ENCODE measurements around the gene CHST3. TPM values are rescaled to one million over a fixed set of nuclear protein-coding genes. Genes with fewer than 3 reads are reported as not detected.

The CHST3 gene
- total RNA-seq, 1 experiment from 2014 or later: 44.6 TPM

- DNase-seq (ENCODE audit: low read depth, low spot score): no peak
- POLR2A ChIA-PET: no interaction called here
Observed at GRCh38 chr10:71979692-71980062, 15.5 kb downstream of the CHST3 start.

GRCh38 chr10:71980181-71981014 lies 16.2 kb downstream of the CHST3 start:
- Histone ChIP-seq H3K27ac (ENCODE audit: low read length) (peak overlapping the region; percentile 58; the same call in 1 of the 2 replicates), H3K36me3 (ENCODE audit: control insufficient read depth, insufficient read depth, low read length) (no peaks in the 10 kb centered on the region), H3K4me1 (ENCODE audit: control insufficient read depth, insufficient read depth, low read length) (peaks cover 72% of the 10 kb centered on the region), H3K4me3 (ENCODE audit: low read depth in 2 of 2, low read length in 2 of 2) (no peak overlapping the region), H3K27me3 (ENCODE audit: control insufficient read depth, insufficient read depth, low read length) (no peaks in the 10 kb centered on the region), H3K9me3 (ENCODE audit: control insufficient read depth, insufficient read depth, low read depth, low read length) (no peaks in the 10 kb centered on the region)
- no TSS peak for BruUV-seq (replicated peaks)
- no peak for DNase-seq (ENCODE audit: low read depth, low spot score)
- no peak for ATAC-seq
- intact Hi-C loops (cut with micrococcal nuclease; ENCODE audit: unreplicated experiment) (no loop called here), in situ Hi-C loops (cut with HindIII; ENCODE audit: low pct_unique_long_range_greater_than_20kb, low sequenced_read_pairs) (no loop called here)
- ChIA-PET CTCF (interaction anchor here (0.6 kb wide), 1 partner anchor 9 kb away, joined by 3 read pairs; no protein-coding TSS in a partner anchor), POLR2A (no interaction called here)
- no peak for TF ChIP-seq CTCF (IDR thresholded peaks at IDR 0.05)
- TF ChIP-seq, protein P1, sequence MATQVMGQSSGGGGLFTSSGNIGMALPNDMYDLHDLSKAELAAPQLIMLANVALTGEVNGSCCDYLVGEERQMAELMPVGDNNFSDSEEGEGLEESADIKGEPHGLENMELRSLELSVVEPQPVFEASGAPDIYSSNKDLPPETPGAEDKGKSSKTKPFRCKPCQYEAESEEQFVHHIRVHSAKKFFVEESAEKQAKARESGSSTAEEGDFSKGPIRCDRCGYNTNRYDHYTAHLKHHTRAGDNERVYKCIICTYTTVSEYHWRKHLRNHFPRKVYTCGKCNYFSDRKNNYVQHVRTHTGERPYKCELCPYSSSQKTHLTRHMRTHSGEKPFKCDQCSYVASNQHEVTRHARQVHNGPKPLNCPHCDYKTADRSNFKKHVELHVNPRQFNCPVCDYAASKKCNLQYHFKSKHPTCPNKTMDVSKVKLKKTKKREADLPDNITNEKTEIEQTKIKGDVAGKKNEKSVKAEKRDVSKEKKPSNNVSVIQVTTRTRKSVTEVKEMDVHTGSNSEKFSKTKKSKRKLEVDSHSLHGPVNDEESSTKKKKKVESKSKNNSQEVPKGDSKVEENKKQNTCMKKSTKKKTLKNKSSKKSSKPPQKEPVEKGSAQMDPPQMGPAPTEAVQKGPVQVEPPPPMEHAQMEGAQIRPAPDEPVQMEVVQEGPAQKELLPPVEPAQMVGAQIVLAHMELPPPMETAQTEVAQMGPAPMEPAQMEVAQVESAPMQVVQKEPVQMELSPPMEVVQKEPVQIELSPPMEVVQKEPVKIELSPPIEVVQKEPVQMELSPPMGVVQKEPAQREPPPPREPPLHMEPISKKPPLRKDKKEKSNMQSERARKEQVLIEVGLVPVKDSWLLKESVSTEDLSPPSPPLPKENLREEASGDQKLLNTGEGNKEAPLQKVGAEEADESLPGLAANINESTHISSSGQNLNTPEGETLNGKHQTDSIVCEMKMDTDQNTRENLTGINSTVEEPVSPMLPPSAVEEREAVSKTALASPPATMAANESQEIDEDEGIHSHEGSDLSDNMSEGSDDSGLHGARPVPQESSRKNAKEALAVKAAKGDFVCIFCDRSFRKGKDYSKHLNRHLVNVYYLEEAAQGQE (IDR thresholded peaks at IDR 0.05; ENCODE audit: insufficient read depth in 1 of 2, low read depth in 2 of 2, low read length in 1 of 2): no peak
- no peak for TF ChIP-seq POLR2AphosphoS5 (IDR thresholded peaks at IDR 0.05; ENCODE audit: low read depth, low read length)
- no peak for TF ChIP-seq SIN3A (IDR thresholded peaks at IDR 0.05; ENCODE audit: borderline replicate concordance, insufficient read depth, low read depth, low read length)
- TF ChIP-seq TCF7L2 (IDR thresholded peaks at IDR 0.05; ENCODE audit: low read depth, low read length): no peak

More at GRCh38 chr10:71979692-71980062, 15.5 kb downstream of the CHST3 start:
- Histone ChIP-seq H3K9me3 (ENCODE audit: control insufficient read depth, insufficient read depth, low read depth, low read length) (no peaks in the 10 kb centered on the region), H3K27ac (ENCODE audit: low read length) (peak overlapping the region; percentile 1; the same call in 1 of the 2 replicates), H3K27me3 (ENCODE audit: control insufficient read depth, insufficient read depth, low read length) (no peaks in the 10 kb centered on the region), H3K4me1 (ENCODE audit: control insufficient read depth, insufficient read depth, low read length) (peaks cover 72% of the 10 kb centered on the region), H3K4me3 (ENCODE audit: low read depth in 2 of 2, low read length in 2 of 2) (no peak overlapping the region), H3K36me3 (ENCODE audit: control insufficient read depth, insufficient read depth, low read length) (no peaks in the 10 kb centered on the region)
- CTCF ChIA-PET: no interaction called here
- in situ Hi-C loops (cut with HindIII; ENCODE audit: low pct_unique_long_range_greater_than_20kb, low sequenced_read_pairs) (no loop called here), intact Hi-C loops (cut with micrococcal nuclease; ENCODE audit: unreplicated experiment) (loop anchor here (5.0 kb wide), 1 partner anchor 68 kb away; no protein-coding TSS in a partner anchor)
- no peak for ATAC-seq
- TF ChIP-seq, protein P1 (IDR thresholded peaks at IDR 0.05; ENCODE audit: insufficient read depth in 1 of 2, low read depth in 2 of 2, low read length in 1 of 2): no peak
- TF ChIP-seq CTCF (IDR thresholded peaks at IDR 0.05): no peak
- no peak for TF ChIP-seq SIN3A (IDR thresholded peaks at IDR 0.05; ENCODE audit: borderline replicate concordance, insufficient read depth, low read depth, low read length)
- no peak for TF ChIP-seq TCF7L2 (IDR thresholded peaks at IDR 0.05; ENCODE audit: low read depth, low read length)
- TF ChIP-seq POLR2AphosphoS5 (IDR thresholded peaks at IDR 0.05; ENCODE audit: low read depth, low read length): no peak
- TSS peak; percentile 35 for BruUV-seq (replicated peaks)

All from Panc1 (cell line).